ENCODE results near the gene MEGF6. TPM values are rescaled to one million over a fixed set of nuclear protein-coding genes. Genes with fewer than 3 reads are reported as not detected.
"Not testable (repeated sequence)": the region's sequence is repeated elsewhere in the genome, so short reads cannot be mapped to it uniquely, and the experiment has no call there.

Gene MEGF6
- total RNA-seq, 4 donors from 2014 or later = 0.88 to 69.0 (median 36.9) TPM

DNA sequence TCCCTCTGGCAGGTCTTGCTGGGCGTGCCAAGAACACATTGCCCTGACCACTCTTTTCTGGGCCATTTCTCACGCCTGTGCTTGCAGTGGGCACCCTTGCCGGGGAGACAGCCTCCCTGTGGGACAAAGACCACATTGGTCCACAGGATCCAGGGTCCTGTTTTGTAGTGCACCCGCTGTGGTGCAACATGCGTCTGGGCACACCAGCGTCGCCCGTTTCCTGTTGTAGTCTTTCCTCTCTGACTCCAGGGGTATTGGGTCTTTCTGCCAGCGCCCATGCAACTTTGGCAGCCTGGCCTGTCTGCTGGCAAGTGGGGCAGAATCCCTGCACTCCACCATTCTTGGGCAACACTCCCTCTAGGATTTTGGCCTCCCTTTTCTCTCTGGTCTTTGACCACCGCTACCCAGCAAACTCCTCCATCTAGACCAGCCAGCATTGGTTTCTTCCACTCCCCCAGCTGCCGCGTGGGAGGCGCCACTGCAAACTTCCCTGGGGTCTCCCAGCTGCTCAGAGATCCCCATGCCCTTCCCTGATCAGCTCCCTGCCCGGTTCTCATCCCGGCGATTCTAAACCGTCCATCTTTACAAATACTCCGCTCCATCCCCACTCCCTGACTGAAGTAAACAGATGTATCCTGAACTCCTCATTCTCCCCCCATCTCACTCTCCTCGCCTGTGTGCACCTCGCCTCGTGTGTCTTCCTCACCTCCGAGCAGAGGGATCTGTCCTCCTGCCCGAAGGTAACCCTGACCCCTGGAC lies 12.3 kb upstream of the MEGF6 start:
- TF ChIP-seq, protein P1, sequence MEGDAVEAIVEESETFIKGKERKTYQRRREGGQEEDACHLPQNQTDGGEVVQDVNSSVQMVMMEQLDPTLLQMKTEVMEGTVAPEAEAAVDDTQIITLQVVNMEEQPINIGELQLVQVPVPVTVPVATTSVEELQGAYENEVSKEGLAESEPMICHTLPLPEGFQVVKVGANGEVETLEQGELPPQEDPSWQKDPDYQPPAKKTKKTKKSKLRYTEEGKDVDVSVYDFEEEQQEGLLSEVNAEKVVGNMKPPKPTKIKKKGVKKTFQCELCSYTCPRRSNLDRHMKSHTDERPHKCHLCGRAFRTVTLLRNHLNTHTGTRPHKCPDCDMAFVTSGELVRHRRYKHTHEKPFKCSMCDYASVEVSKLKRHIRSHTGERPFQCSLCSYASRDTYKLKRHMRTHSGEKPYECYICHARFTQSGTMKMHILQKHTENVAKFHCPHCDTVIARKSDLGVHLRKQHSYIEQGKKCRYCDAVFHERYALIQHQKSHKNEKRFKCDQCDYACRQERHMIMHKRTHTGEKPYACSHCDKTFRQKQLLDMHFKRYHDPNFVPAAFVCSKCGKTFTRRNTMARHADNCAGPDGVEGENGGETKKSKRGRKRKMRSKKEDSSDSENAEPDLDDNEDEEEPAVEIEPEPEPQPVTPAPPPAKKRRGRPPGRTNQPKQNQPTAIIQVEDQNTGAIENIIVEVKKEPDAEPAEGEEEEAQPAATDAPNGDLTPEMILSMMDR (IDR thresholded peaks at IDR 0.05) = no peak
- TF ChIP-seq POLR2A (IDR thresholded peaks at IDR 0.05) = no peak
- H3K4me3 ChIP-seq = peak overlapping the region; percentile 80 to 98
- H3K9me3 ChIP-seq = no peaks in the 10 kb centered on the region
- peak overlapping the region; percentile 61 to 75 for H3K27ac ChIP-seq
- intact Hi-C loops (cut with DNase I; ENCODE audit: low total_unique reads) = no loop called here
- no peaks in the 10 kb centered on the region for H3K27me3 ChIP-seq
- no peaks in the 10 kb centered on the region for H3K36me3 ChIP-seq
- H3K4me1 ChIP-seq = peaks cover 0 to 7% of the 10 kb centered on the region in 2 donors
- DNase-seq = no peak

DNA sequence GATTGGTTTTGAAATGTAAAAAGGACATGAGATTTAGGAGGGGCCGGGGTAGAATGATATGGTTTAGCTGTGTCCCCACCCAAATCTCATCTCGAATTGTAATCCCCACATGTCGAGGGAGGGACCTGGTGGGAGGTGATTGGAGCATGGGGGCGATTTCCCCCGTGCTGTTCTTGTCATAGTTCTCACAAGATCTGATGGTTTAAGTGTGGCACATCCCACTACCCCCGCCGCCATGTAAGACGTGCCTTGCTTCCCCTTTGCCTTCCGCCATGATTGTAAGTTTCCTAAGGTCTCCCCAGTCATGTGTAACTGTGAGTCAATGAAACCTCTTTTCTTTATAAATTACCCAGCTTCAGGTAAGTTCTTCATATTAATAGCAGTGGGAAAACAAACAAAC lies 10.8 kb upstream of the MEGF6 start:
- DNase-seq; H3K4me3 ChIP-seq; H3K27ac ChIP-seq; H3K4me1 ChIP-seq; H3K36me3 ChIP-seq; H3K27me3 ChIP-seq; intact Hi-C loops (cut with DNase I; ENCODE audit: low total_unique reads); H3K9me3 ChIP-seq: not testable (repeated sequence)

DNA sequence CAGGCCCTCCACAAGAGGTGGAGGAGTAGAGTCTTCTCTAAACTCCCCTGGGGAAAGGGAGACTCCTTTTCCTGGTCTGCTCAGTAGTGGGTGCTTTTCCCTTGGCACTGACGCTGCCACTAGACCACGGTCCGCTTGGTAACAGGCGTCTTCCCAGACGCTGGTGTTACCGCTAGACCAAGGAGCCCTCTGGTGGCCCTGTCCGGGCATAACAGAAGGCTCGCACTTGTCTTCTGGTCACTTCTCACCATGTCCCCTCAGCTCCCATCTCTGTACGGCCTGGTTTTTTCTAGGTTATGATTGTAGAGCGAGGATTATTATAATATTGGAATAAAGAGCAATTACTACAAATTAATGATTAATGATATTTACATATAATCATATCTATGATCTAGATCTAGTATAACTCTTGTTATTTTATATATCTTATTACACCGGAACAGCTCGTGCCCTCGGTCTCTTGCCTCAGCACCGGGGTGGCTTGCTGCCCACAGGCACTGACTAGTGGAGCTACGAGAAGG lies 9.9 kb upstream of the MEGF6 start:
- not testable (repeated sequence) for H3K4me3 ChIP-seq
- DNase-seq = peak in 1 of 2 donors; percentile 44

GRCh38 chr1:3620708-3621107 lies 9.4 kb upstream of the MEGF6 start:
- intact Hi-C loops (cut with DNase I; ENCODE audit: low total_unique reads) = no loop called here
- Histone ChIP-seq H3K9me3 (no peaks in the 10 kb centered on the region), H3K4me3 (no peak overlapping the region)

More for the DNA sequence above, 9.9 kb upstream of the MEGF6 start:
- H3K27ac ChIP-seq; H3K36me3 ChIP-seq; H3K27me3 ChIP-seq; H3K4me1 ChIP-seq; intact Hi-C loops (cut with DNase I; ENCODE audit: low total_unique reads); H3K9me3 ChIP-seq: not testable (repeated sequence)
- TF ChIP-seq, protein P1 (IDR thresholded peaks at IDR 0.05) = peak; percentile 39 to 63 (median 53)

GRCh38 chr1:3618881-3619671 lies 7.8 kb upstream of the MEGF6 start:
- intact Hi-C loops (cut with DNase I; ENCODE audit: low total_unique reads) = loop anchor here (5.0 kb wide), 1 partner anchor 127 kb away; no protein-coding TSS in a partner anchor
- peaks cover 0 to 7% of the 10 kb centered on the region in 2 donors for H3K4me1 ChIP-seq
- no peak overlapping the region for H3K27ac ChIP-seq
- peak; percentile 67 to 76 for DNase-seq
- TF ChIP-seq, protein P1 (IDR thresholded peaks at IDR 0.05) = peak; percentile 82 to 90 (median 89)
- TF ChIP-seq POLR2A (IDR thresholded peaks at IDR 0.05) = no peak
- H3K4me3 ChIP-seq = no peak overlapping the region
- no peaks in the 10 kb centered on the region for H3K9me3 ChIP-seq
- H3K27me3 ChIP-seq = no peaks in the 10 kb centered on the region
- H3K36me3 ChIP-seq = no peaks in the 10 kb centered on the region

More at GRCh38 chr1:3620708-3621107, 9.4 kb upstream of the MEGF6 start:
- Histone ChIP-seq H3K27me3 (no peaks in the 10 kb centered on the region), H3K4me1 (peaks cover 0 to 7% of the 10 kb centered on the region in 2 donors), H3K27ac (no peak overlapping the region), H3K36me3 (no peaks in the 10 kb centered on the region)
- no peak for DNase-seq
- no peak for TF ChIP-seq POLR2A (IDR thresholded peaks at IDR 0.05)
- TF ChIP-seq, protein P1 (IDR thresholded peaks at IDR 0.05) = no peak

Data from uterus (tissue), 4 donors.